Measurements from ENCODE around the gene CAMK1D. TPM values are rescaled to one million over a fixed set of nuclear protein-coding genes. Genes with fewer than 3 reads are reported as not detected.

Gene CAMK1D
- total RNA-seq, 6 experiments from 2014 or later: 0.34 to 1.4 (median 0.43) TPM

DNA sequence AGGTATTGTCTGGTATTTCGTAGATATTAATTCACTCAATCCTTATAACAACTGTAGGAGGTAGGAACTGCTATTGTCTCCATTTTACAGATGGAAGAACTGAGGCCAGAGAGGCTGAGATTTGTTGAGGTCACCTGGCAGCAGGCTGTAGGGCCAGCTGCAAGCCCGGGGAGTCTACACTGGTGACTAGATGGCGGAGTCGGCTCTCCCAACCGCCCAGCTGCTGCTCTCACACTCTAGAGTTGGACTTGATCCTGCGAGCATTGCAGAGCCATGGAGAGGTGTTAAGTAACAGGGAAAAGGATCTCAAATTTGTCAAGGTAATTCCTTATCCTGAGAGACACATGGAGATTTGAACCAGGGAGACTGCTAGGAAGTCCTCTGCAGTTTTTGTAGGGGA, 124.1 kb downstream of the CAMK1D start:
- TF ChIP-seq, protein P1, sequence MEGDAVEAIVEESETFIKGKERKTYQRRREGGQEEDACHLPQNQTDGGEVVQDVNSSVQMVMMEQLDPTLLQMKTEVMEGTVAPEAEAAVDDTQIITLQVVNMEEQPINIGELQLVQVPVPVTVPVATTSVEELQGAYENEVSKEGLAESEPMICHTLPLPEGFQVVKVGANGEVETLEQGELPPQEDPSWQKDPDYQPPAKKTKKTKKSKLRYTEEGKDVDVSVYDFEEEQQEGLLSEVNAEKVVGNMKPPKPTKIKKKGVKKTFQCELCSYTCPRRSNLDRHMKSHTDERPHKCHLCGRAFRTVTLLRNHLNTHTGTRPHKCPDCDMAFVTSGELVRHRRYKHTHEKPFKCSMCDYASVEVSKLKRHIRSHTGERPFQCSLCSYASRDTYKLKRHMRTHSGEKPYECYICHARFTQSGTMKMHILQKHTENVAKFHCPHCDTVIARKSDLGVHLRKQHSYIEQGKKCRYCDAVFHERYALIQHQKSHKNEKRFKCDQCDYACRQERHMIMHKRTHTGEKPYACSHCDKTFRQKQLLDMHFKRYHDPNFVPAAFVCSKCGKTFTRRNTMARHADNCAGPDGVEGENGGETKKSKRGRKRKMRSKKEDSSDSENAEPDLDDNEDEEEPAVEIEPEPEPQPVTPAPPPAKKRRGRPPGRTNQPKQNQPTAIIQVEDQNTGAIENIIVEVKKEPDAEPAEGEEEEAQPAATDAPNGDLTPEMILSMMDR (IDR thresholded peaks at IDR 0.05): no peak
- Mint-ChIP-seq H3K9me3 (peaks cover 14% of the 10 kb centered on the region), H3K27me3 (ENCODE audit: insufficient read depth) (peaks cover 13% of the 10 kb centered on the region), H3K27ac (no peak overlapping the region), H3K4me1 (ENCODE audit: low read depth) (no peaks in the 10 kb centered on the region), H3K36me3 (ENCODE audit: low read depth) (no peaks in the 10 kb centered on the region), H3K4me3 (no peak overlapping the region)
- no peak for DNase-seq

GRCh38 chr10:12474727-12475412, 125.5 kb downstream of the CAMK1D start:
- H3K27ac Mint-ChIP-seq: no peak overlapping the region
- TF ChIP-seq, protein P1 (IDR thresholded peaks at IDR 0.05): no peak
- no peak overlapping the region for H3K4me3 Mint-ChIP-seq
- H3K9me3 Mint-ChIP-seq: peaks cover 14% of the 10 kb centered on the region
- no peaks in the 10 kb centered on the region for H3K4me1 Mint-ChIP-seq (ENCODE audit: low read depth)
- no peaks in the 10 kb centered on the region for H3K36me3 Mint-ChIP-seq (ENCODE audit: low read depth)
- peaks cover 13% of the 10 kb centered on the region for H3K27me3 Mint-ChIP-seq (ENCODE audit: insufficient read depth)
- no peak for DNase-seq

DNA sequence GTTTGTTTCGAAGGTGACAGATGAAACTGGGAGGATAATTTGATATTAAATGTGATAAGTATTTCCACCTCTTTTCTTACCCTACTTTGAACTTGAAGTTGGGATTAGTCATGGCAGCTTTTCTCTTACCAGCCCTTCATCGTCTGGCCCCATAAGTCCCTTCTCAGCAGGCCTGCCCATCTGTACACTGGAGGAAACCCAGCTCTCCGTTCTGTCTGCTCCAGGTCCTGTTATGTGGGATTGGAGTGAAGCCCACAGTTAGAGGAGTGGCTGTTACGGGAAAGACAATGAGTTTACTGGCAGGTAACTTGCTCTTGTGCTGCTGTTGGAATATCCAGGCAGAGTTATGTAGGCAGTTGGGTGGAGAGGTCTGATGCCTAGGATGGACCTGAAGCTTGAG, 127.3 kb downstream of the CAMK1D start:
- Mint-ChIP-seq H3K27ac (no peak overlapping the region), H3K36me3 (ENCODE audit: low read depth) (no peaks in the 10 kb centered on the region; the same call in 1 of the 2 replicates), H3K4me1 (ENCODE audit: low read depth) (no peaks in the 10 kb centered on the region), H3K9me3 (peaks cover 23% of the 10 kb centered on the region), H3K27me3 (ENCODE audit: insufficient read depth) (peaks cover 10% of the 10 kb centered on the region), H3K4me3 (no peak overlapping the region)
- no peak for DNase-seq
- TF ChIP-seq, protein P1 (IDR thresholded peaks at IDR 0.05): no peak

- Mint-ChIP-seq H3K27me3 (ENCODE audit: insufficient read depth) (peaks cover 8% of the 10 kb centered on the region), H3K36me3 (ENCODE audit: low read depth) (no peaks in the 10 kb centered on the region; the same call in 1 of the 2 replicates), H3K4me3 (no peak overlapping the region), H3K27ac (no peak overlapping the region), H3K4me1 (ENCODE audit: low read depth) (no peaks in the 10 kb centered on the region), H3K9me3 (peaks cover 19% of the 10 kb centered on the region)
- DNase-seq: no peak
- TF ChIP-seq, protein P1 (IDR thresholded peaks at IDR 0.05): no peak
These were observed 130.1 kb downstream of the CAMK1D start for GRCh38 chr10:12479437-12479844.

- no peak overlapping the region for H3K4me3 Mint-ChIP-seq
- peaks cover 8% of the 10 kb centered on the region for H3K27me3 Mint-ChIP-seq (ENCODE audit: insufficient read depth)
- TF ChIP-seq, protein P1 (IDR thresholded peaks at IDR 0.05): no peak
- H3K36me3 Mint-ChIP-seq (ENCODE audit: low read depth): no peaks in the 10 kb centered on the region; the same call in 1 of the 2 replicates
- peaks cover 1% of the 10 kb centered on the region; the same call in 1 of the 2 replicates for H3K4me1 Mint-ChIP-seq (ENCODE audit: low read depth)
- no peak overlapping the region for H3K27ac Mint-ChIP-seq
- peaks cover 19% of the 10 kb centered on the region for H3K9me3 Mint-ChIP-seq
- DNase-seq: no peak
These were observed 130.6 kb downstream of the CAMK1D start for GRCh38 chr10:12479924-12480323.
